Neural progenitor cell (in vitro differentiated cells): ENCODE data around the gene PREPL.

Experiments used
- EZH2 ChIP-seq: fragments of 200-600 bp; sonication (generic); IDR thresholded peaks from 2 replicates; pipeline ENCODE4 v1.6.1; 2017; ENCODE audit warnings: antibody characterized with exemption, mild to moderate bottlenecking, moderate library complexity
- TF ChIP-seq, protein P1 (sequence below): fragments of 200-600 bp; sonication (generic); IDR thresholded peaks from 2 replicates; pipeline ENCODE4 v1.5.1; 2017; ENCODE audit warnings: antibody characterized with exemption, mild to moderate bottlenecking

GRCh38 chr2:44351676-44352075, 9.6 kb downstream of the PREPL start:
- TF ChIP-seq EZH2: no peak
- TF ChIP-seq, protein P1, sequence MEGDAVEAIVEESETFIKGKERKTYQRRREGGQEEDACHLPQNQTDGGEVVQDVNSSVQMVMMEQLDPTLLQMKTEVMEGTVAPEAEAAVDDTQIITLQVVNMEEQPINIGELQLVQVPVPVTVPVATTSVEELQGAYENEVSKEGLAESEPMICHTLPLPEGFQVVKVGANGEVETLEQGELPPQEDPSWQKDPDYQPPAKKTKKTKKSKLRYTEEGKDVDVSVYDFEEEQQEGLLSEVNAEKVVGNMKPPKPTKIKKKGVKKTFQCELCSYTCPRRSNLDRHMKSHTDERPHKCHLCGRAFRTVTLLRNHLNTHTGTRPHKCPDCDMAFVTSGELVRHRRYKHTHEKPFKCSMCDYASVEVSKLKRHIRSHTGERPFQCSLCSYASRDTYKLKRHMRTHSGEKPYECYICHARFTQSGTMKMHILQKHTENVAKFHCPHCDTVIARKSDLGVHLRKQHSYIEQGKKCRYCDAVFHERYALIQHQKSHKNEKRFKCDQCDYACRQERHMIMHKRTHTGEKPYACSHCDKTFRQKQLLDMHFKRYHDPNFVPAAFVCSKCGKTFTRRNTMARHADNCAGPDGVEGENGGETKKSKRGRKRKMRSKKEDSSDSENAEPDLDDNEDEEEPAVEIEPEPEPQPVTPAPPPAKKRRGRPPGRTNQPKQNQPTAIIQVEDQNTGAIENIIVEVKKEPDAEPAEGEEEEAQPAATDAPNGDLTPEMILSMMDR: no peak
